ENCODE data around the gene NECTIN1. TPM values are rescaled to one million over a fixed set of nuclear protein-coding genes. Genes with fewer than 3 reads are reported as not detected.

NECTIN1 gene
- total and polyA plus RNA-seq, 2 experiments from 2014 or later = 3.6 to 7.4 TPM

DNA sequence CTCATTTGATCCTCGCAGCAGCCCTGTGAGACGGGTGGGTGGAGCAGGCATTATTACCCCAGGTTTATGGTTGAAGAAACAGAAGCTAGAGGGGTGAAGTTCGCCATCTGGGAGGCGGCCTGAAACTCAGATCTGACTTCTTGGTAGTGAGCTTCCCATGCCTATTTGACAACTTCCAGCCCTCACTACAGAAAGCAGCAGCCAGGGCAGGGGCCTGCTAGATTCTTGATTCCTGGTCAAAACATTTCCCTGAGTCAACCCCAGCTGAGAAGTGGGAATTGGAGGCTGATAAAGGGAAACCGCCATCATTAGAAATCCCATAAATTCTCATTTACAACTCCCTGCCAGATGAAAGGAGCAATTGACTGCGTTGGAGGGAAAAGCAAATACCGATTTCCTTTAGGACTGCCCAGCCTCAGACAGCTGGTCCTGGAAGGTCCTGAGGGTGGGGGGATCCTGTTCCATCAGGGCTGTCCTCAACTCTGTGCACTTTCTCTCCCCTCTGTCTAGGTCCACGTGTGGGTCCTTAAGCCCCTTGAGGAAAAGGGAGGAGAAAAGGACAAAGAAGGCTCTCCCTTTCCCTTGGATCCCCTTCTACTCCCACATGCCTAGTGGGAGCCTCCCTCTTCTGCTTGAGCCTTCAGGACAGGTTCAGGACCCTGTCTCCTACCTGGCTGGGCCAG, 10.2 kb upstream of the NECTIN1 start:
- H4K20me1 ChIP-seq (ENCODE audit: insufficient read depth, poor library complexity, severe bottlenecking) = no peaks in the 10 kb centered on the region
- no peak overlapping the region for H2AFZ ChIP-seq
- no peaks in the 10 kb centered on the region for H3K9me2 ChIP-seq (replicated peaks; ENCODE audit: insufficient read depth)
- no peak overlapping the region for H3K4me3 ChIP-seq
- no peak overlapping the region for H3K4me2 ChIP-seq
- TF ChIP-seq EZH2 (IDR thresholded peaks at IDR 0.05; ENCODE audit: borderline replicate concordance) = no peak
- TF ChIP-seq, protein P1, sequence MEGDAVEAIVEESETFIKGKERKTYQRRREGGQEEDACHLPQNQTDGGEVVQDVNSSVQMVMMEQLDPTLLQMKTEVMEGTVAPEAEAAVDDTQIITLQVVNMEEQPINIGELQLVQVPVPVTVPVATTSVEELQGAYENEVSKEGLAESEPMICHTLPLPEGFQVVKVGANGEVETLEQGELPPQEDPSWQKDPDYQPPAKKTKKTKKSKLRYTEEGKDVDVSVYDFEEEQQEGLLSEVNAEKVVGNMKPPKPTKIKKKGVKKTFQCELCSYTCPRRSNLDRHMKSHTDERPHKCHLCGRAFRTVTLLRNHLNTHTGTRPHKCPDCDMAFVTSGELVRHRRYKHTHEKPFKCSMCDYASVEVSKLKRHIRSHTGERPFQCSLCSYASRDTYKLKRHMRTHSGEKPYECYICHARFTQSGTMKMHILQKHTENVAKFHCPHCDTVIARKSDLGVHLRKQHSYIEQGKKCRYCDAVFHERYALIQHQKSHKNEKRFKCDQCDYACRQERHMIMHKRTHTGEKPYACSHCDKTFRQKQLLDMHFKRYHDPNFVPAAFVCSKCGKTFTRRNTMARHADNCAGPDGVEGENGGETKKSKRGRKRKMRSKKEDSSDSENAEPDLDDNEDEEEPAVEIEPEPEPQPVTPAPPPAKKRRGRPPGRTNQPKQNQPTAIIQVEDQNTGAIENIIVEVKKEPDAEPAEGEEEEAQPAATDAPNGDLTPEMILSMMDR (IDR thresholded peaks at IDR 0.05; ENCODE audit: poor library complexity) = no peak
- TF ChIP-seq EZH2phosphoT487 (IDR thresholded peaks at IDR 0.05; ENCODE audit: low read depth, severe bottlenecking, unreplicated experiment) = no peak
- peaks cover 16% of the 10 kb centered on the region for H3K4me1 ChIP-seq (ENCODE audit: insufficient read depth)
- H3K36me3 ChIP-seq (replicated peaks; ENCODE audit: insufficient read depth, low read depth) = no peaks in the 10 kb centered on the region
- DNase-seq (ENCODE audit: low spot score) = peak; percentile 57
- 27% methylated on average over 8 of the region's 8 CpGs for WGBS (ENCODE audit: low lambda C conversion rate, missing lambda C conversion rate)
- no peaks in the 10 kb centered on the region for H3K79me2 ChIP-seq
- no peaks in the 10 kb centered on the region for H3K9me3 ChIP-seq (ENCODE audit: low read depth)
- H3K27me3 ChIP-seq = peaks cover 8% of the 10 kb centered on the region
- no peak overlapping the region for H3K27ac ChIP-seq

- Histone ChIP-seq H3K4me1 (ENCODE audit: insufficient read depth) (peaks cover 16% of the 10 kb centered on the region), H3K27ac (no peak overlapping the region), H3K4me3 (no peak overlapping the region), H3K27me3 (peaks cover 9% of the 10 kb centered on the region), H3K9me2 (replicated peaks; ENCODE audit: insufficient read depth) (no peaks in the 10 kb centered on the region), H3K79me2 (no peaks in the 10 kb centered on the region), H3K36me3 (replicated peaks; ENCODE audit: insufficient read depth, low read depth) (no peaks in the 10 kb centered on the region), H2AFZ (no peak overlapping the region), H3K4me2 (no peak overlapping the region), H3K9me3 (ENCODE audit: low read depth) (no peaks in the 10 kb centered on the region), H4K20me1 (ENCODE audit: insufficient read depth, poor library complexity, severe bottlenecking) (no peaks in the 10 kb centered on the region)
- WGBS (ENCODE audit: low lambda C conversion rate, missing lambda C conversion rate) = 92% methylated on average over 5 of the region's 5 CpGs
- DNase-seq (ENCODE audit: low spot score) = no peak
- TF ChIP-seq EZH2 (IDR thresholded peaks at IDR 0.05; ENCODE audit: borderline replicate concordance) = no peak
These were observed 9.0 kb upstream of the NECTIN1 start for GRCh38 chr11:119738059-119738439.

DNA sequence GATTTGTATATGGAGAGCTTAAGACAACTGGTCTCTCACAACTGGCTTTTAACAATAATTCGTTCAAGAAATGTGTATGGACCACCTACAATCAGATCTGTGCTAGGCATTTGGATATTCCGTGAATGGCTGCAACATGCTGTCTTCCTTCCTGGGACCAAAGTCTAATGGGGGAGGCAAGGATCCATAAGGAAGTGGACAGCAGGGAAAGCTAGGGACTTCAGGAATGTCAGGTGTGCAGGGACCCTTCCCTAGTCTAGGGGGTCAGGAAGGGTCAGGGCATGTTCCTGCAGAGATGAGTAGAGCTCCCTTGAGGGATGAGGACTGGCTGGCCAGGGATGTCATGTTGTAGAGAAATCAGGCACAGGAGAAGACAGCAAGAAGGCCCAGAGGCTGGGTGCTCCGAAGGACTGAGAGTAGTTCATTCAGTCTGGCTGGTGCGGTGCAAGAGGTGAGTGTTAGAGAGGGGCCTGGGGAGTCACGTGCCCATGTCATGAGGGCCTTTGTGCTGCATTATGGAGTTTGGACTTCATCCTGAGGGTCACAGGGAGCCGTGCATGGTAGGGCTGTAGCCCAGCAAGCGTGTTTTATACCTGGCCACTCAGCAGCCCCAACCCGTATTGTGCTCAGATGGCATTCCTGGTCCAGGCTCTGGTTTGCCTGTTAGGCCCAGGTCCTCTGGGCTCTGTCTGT, 8.5 kb upstream of the NECTIN1 start:
- H3K4me2 ChIP-seq = no peak overlapping the region
- H3K79me2 ChIP-seq = no peaks in the 10 kb centered on the region
- no peaks in the 10 kb centered on the region for H3K9me3 ChIP-seq (ENCODE audit: low read depth)
- no peak for DNase-seq (ENCODE audit: low spot score)
- H3K36me3 ChIP-seq (replicated peaks; ENCODE audit: insufficient read depth, low read depth) = no peaks in the 10 kb centered on the region
- H3K9me2 ChIP-seq (replicated peaks; ENCODE audit: insufficient read depth) = no peaks in the 10 kb centered on the region
- 86% methylated on average over 8 of the region's 8 CpGs for WGBS (ENCODE audit: low lambda C conversion rate, missing lambda C conversion rate)
- H3K27ac ChIP-seq = no peak overlapping the region
- TF ChIP-seq, protein P1 (IDR thresholded peaks at IDR 0.05; ENCODE audit: poor library complexity) = no peak
- TF ChIP-seq EZH2 (IDR thresholded peaks at IDR 0.05; ENCODE audit: borderline replicate concordance) (no peak), EZH2phosphoT487 (IDR thresholded peaks at IDR 0.05; ENCODE audit: low read depth, severe bottlenecking, unreplicated experiment) (no peak)
- no peak overlapping the region for H2AFZ ChIP-seq
- peaks cover 6% of the 10 kb centered on the region for H3K27me3 ChIP-seq
- peaks cover 13% of the 10 kb centered on the region for H3K4me1 ChIP-seq (ENCODE audit: insufficient read depth)
- H3K4me3 ChIP-seq = no peak overlapping the region
- no peaks in the 10 kb centered on the region for H4K20me1 ChIP-seq (ENCODE audit: insufficient read depth, poor library complexity, severe bottlenecking)

DNA sequence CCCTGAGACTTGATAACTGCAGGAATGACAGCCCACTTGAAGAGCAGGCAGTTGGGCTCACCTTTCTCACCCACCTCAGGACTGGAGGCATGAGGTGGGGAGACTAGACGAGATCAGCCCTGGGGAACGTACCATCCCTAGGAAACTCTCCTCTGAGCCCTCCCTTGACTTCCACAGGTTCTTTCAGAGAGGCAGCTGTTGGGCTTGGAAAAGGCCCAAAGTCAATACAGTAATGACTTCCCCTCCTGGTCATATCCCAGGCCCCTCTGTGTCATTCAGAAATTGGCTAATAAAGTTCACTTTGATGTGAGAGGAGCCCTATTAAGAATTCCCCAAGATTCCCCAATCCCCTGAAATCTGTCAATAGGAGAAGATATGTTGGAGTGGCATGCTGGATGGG, 5.8 kb upstream of the NECTIN1 start:
- H3K4me3 ChIP-seq = no peak overlapping the region
- no peak overlapping the region for H2AFZ ChIP-seq
- H3K27me3 ChIP-seq = peaks cover 6% of the 10 kb centered on the region
- no peak overlapping the region for H3K4me2 ChIP-seq
- no peaks in the 10 kb centered on the region for H4K20me1 ChIP-seq (ENCODE audit: insufficient read depth, poor library complexity, severe bottlenecking)
- TF ChIP-seq EZH2phosphoT487 (IDR thresholded peaks at IDR 0.05; ENCODE audit: low read depth, severe bottlenecking, unreplicated experiment) (no peak), EZH2 (IDR thresholded peaks at IDR 0.05; ENCODE audit: borderline replicate concordance) (no peak)
- TF ChIP-seq, protein P1 (IDR thresholded peaks at IDR 0.05; ENCODE audit: poor library complexity) = no peak
- H3K36me3 ChIP-seq (replicated peaks; ENCODE audit: insufficient read depth, low read depth) = no peaks in the 10 kb centered on the region
- H3K4me1 ChIP-seq (ENCODE audit: insufficient read depth) = peaks cover 1% of the 10 kb centered on the region
- no peak for DNase-seq (ENCODE audit: low spot score)
- WGBS (ENCODE audit: low lambda C conversion rate, missing lambda C conversion rate) = 84% methylated on average over 2 of the region's 2 CpGs
- no peaks in the 10 kb centered on the region for H3K79me2 ChIP-seq
- H3K9me2 ChIP-seq (replicated peaks; ENCODE audit: insufficient read depth) = no peaks in the 10 kb centered on the region
- no peak overlapping the region for H3K27ac ChIP-seq
- H3K9me3 ChIP-seq (ENCODE audit: low read depth) = no peaks in the 10 kb centered on the region
